Cardiac muscle cell (in vitro differentiated cells and primary cell): ENCODE measurements around the gene TMUB1. TPM values are rescaled to one million over a fixed set of nuclear protein-coding genes. Genes with fewer than 3 reads are reported as not detected.
A peak's percentile ranks its signal among the peaks of the same experiment; 100 is the strongest.

ENCODE experiments used
- DNase-seq, 2 donors: peaks; one replicate each; pipeline versions ENCODE4 v3.0.0 to v3.0.0-alpha.2; 2010 to 2017; ENCODE audit warnings: low read depth in 1 of 2, low spot score in 1 of 2
- H3K27ac ChIP-seq: fragments of 200-600 bp; sonication (generic); 2 replicates; pipeline ENCODE4 v1.5.1; 2016
- H3K27me3 ChIP-seq: fragments of 200-600 bp; sonication (generic); 2 replicates; pipeline ENCODE4 v1.6.0; 2016; ENCODE audit warnings: control low read depth
- H3K36me3 ChIP-seq: fragments of 200-600 bp; sonication (generic); 2 replicates; pipeline ENCODE4 v1.5.1; 2016; ENCODE audit warnings: control low read depth
- H3K4me1 ChIP-seq: fragments of 200-600 bp; sonication (generic); 2 replicates; pipeline ENCODE4 v1.8.1; 2017; ENCODE audit warnings: low read depth, mild to moderate bottlenecking, mixed run types
- H3K4me3 ChIP-seq: fragments of 200-600 bp; sonication (generic); 2 replicates; pipeline ENCODE4 v1.5.1; 2016; ENCODE audit warnings: mild to moderate bottlenecking
- H3K9me3 ChIP-seq: fragments of 200-600 bp; sonication (generic); 2 replicates; pipeline ENCODE4 v1.5.1; 2017; ENCODE audit warnings: low read depth, mild to moderate bottlenecking, control low read depth
- polyA plus RNA-seq: library from polyadenylated mRNA; unstranded; fragments of >200 nt; fragmentation: Nextera tagmentation; extraction: Ambion mirVana; gene quantifications from 2 replicates; pipeline ENCODE4 v1.2.1, GENCODE V29; 2016
- total RNA-seq: library from RNA; depleted of rRNA; stranded (reverse); fragments of >200 nt; gene quantifications from 2 replicates; pipeline ENCODE4 v1.2.3, GENCODE V29; 2016
- TF ChIP-seq, protein P1 (sequence below): IDR thresholded peaks from 2 replicates; pipeline ENCODE4 v1.5.1; 2012; ENCODE audit warnings: low read depth, mild to moderate bottlenecking, low read length

The TMUB1 gene
- total and polyA plus RNA-seq, 2 experiments from 2014 or later = 74.9 to 83.4 TPM

- Histone ChIP-seq H3K36me3 (no peaks in the 10 kb centered on the region), H3K9me3 (no peaks in the 10 kb centered on the region), H3K27me3 (peaks cover 26% of the 10 kb centered on the region), H3K4me3 (no peak overlapping the region), H3K27ac (no peak overlapping the region), H3K4me1 (peaks cover 11% of the 10 kb centered on the region)
- TF ChIP-seq, protein P1, sequence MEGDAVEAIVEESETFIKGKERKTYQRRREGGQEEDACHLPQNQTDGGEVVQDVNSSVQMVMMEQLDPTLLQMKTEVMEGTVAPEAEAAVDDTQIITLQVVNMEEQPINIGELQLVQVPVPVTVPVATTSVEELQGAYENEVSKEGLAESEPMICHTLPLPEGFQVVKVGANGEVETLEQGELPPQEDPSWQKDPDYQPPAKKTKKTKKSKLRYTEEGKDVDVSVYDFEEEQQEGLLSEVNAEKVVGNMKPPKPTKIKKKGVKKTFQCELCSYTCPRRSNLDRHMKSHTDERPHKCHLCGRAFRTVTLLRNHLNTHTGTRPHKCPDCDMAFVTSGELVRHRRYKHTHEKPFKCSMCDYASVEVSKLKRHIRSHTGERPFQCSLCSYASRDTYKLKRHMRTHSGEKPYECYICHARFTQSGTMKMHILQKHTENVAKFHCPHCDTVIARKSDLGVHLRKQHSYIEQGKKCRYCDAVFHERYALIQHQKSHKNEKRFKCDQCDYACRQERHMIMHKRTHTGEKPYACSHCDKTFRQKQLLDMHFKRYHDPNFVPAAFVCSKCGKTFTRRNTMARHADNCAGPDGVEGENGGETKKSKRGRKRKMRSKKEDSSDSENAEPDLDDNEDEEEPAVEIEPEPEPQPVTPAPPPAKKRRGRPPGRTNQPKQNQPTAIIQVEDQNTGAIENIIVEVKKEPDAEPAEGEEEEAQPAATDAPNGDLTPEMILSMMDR = no peak
- DNase-seq = no peak
These were observed 29.5 kb downstream of the TMUB1 start for GRCh38 chr7:151053751-151054150.

GRCh38 chr7:151053096-151053495, 30.2 kb downstream of the TMUB1 start:
- no peak for DNase-seq
- Histone ChIP-seq H3K27ac (no peak overlapping the region), H3K4me3 (no peak overlapping the region), H3K27me3 (peaks cover 26% of the 10 kb centered on the region), H3K36me3 (no peaks in the 10 kb centered on the region), H3K4me1 (peaks cover 5% of the 10 kb centered on the region), H3K9me3 (no peaks in the 10 kb centered on the region)
- TF ChIP-seq, protein P1 = no peak

GRCh38 chr7:151051108-151051507, 32.2 kb downstream of the TMUB1 start:
- H3K27ac ChIP-seq = no peak overlapping the region
- H3K27me3 ChIP-seq = peaks cover 26% of the 10 kb centered on the region
- no peaks in the 10 kb centered on the region for H3K4me1 ChIP-seq
- H3K4me3 ChIP-seq = peak overlapping the region; percentile 4
- DNase-seq = peak; percentile 79 to 90
- TF ChIP-seq, protein P1 = no peak
- no peaks in the 10 kb centered on the region for H3K36me3 ChIP-seq
- no peaks in the 10 kb centered on the region for H3K9me3 ChIP-seq

GRCh38 chr7:151048911-151049463, 34.3 kb downstream of the TMUB1 start:
- Histone ChIP-seq H3K27ac (no peak overlapping the region), H3K36me3 (no peaks in the 10 kb centered on the region), H3K4me1 (no peaks in the 10 kb centered on the region), H3K4me3 (no peak overlapping the region), H3K27me3 (peaks cover 26% of the 10 kb centered on the region), H3K9me3 (no peaks in the 10 kb centered on the region)
- DNase-seq = no peak
- TF ChIP-seq, protein P1 = no peak

GRCh38 chr7:151047976-151048815, 35.1 kb downstream of the TMUB1 start, which contains the start of gene ASIC3:
Gene ASIC3 (plus strand): TSS chr7:151048531. CDS start chr7:151048886, 355 bp downstream.
- Histone ChIP-seq H3K36me3 (no peaks in the 10 kb centered on the region), H3K4me1 (no peaks in the 10 kb centered on the region), H3K4me3 (no peak within 1 kb of the TSS), H3K27ac (no peak within 1 kb of the TSS), H3K27me3 (peaks cover 26% of the 10 kb centered on the region), H3K9me3 (no peaks in the 10 kb centered on the region)
- TF ChIP-seq, protein P1 = no peak
- no peak for DNase-seq
